ENCODE measurements around the gene ITGA1.

DNA sequence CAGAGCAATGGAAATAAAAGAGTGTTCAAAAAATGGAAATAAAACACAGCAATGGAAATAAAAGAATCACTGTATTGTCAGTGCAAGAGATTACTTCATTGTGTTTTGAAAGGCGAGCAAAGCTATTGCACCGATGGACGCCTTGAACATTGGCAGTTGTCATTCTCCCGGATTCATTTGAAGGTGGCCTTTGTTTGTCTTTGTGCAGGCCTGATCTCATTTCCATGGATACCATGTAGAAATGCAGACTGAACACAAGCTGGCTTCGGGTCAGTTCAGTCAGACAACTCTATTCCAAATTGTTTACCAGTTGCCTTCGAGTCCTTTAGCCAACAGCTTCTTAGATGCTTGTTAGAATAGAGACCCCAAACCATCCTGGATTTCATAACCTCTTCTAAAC, 209.7 kb downstream of the ITGA1 start:
- TF ChIP-seq TAF1 (IDR thresholded peaks at IDR 0.05; ENCODE audit: borderline replicate concordance, low read depth, low read length) (no peak), POLR2AphosphoS5 (IDR thresholded peaks at IDR 0.05; ENCODE audit: low read depth, low read length) (no peak)
